NCI-H82 (cell line): Measurements from ENCODE around the gene NHP2.
"Not testable (repeated sequence)": the region's sequence is repeated elsewhere in the genome, so short reads cannot be mapped to it uniquely, and the experiment has no call there.

Experiments used
- DNase-seq: peaks from one replicate; lab custom pipeline; 2025; lab: John Stamatoyannopoulos, UW

Gene NHP2

DNA sequence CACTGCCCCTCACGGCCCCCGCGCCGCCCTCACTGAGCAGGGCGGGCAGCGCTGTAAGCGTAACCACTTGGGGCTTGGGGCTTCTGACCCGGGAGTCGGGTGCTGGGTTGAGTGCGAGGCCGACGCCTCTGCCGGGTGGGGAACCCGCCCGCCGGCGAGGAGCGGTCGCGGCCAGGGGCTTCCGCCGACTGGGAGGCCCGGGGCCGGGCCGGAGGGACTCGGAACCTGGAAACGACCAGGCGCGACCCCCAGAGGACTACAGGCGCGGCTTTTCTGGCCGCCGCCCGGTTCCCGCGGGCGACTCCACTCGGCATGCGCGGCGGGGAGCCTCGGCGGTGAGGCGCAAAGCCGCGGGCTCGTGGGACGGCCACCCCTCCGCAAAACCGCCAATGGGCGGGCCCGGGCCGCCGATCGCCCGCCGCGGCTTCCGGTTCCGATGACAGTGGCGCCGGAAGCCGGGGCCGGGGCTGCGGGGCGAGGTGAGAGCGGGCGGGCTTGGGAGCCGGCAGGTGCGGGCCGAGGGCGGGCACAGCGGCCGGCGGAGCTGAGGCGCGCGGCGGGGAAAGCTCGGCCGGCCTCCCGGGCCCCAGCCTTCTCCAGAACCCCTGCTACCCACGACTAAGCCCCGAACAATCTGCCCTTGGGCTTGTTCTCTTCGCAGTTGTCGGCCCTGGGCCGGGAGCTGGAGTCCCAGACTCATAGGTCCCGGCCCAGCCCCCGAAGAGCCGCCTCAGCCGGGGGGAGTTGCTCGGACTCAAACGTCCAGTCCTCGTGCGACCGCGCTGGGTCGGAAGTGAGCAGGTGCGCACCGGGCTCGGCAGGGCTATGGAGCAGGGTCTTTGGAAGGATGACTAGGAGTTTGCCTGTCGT is 22.9 kb downstream of the NHP2 start, which contains the start of gene RMND5B:
TSS of gene RMND5B (plus strand) at position 439 of the 870 bp plus-strand sequence. CDS start 7,106 bp downstream, outside the sequence.
- peak; percentile 90 for DNase-seq

DNA sequence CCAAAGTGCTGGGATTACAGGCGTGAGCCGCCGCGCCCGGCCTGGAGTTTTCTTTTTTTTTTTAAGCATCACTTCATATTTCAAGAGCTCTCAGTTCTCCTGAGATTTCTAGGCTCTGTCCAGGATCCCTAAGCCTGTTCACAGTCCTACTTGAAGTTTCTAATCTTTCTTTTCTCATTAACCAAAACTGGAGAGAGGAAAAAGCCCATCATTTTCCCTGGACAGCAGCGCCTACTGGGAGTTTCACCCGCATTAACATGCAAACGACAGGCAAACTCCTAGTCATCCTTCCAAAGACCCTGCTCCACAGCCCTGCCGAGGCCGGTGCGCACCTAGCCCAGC is 23.5 kb downstream of the NHP2 start:
- not testable (repeated sequence) for DNase-seq

DNA sequence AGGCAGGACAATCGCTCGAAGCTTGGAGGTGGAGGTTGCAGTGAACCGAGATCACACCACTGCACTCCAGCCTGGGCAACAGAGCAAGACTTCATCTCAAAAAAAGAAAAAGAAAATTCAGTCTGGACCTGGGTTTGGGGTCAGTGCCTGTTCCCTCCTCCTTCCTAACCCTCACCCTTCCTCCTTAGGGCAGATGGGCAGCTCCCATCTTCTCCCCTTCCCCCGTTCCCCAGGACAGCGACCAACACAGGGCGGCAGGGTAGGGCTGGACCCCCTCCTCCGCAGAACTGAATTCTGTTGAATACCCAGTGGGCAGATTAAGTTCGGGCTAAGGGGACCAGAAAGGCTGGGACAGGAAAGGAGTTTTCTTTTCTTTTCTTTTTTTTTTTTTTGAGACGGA is 24.4 kb downstream of the NHP2 start:
- no peak for DNase-seq

DNA sequence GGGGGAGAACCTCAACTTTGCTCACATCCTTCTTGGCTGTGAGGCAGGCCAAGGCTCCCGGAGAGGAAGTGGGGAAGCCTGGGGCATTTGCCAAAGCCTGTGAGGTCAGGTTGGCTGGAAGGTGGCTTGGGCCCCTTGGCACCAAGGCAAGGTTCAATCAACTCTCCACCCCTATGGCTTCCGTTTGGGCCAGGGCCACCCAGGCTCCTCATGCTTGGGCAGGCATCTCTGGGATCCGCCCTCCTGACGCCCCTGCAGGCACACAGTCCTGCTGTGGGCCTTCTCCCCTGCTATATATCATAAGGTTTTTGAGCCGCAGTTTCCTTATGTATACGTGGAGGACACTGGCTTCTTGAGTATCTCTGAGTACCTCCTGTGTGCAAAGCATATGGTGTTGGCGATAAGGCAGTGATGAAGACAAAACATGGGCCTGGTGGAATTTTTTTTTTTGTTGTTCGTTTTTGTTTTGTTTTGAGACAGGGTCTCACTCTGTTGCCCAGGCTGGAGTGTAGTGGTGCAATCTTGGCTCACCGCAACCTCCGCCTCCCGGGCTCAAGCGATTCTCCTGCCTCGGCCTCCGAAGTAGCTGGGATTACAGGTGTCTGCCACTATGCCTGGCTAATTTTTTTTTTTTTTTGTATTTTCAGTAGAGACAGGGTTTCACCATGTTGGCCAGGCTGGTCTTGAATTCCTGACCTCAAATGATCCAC is 26.2 kb downstream of the NHP2 start:
- DNase-seq, result not testable (repeated sequence)

DNA sequence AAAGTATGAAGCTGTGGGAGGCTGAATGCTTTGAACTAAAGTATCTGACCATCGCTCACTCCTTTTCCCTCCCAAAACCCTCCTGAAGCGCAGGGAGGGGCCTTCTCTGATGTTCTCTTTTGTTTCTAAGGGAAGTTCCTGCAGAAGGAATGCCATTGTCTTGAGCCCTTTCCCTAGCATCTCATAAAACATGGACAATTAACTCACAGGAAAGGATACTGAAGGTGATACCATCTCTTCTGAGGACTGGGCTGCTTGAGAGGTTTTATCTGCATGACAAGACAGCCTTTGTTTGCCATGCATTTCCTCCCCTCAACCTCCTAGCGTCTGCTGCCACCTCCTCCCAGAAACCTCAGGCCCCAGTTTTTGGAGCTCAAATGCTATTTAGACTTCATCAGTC is 27.1 kb downstream of the NHP2 start:
- DNase-seq, result no peak

DNA sequence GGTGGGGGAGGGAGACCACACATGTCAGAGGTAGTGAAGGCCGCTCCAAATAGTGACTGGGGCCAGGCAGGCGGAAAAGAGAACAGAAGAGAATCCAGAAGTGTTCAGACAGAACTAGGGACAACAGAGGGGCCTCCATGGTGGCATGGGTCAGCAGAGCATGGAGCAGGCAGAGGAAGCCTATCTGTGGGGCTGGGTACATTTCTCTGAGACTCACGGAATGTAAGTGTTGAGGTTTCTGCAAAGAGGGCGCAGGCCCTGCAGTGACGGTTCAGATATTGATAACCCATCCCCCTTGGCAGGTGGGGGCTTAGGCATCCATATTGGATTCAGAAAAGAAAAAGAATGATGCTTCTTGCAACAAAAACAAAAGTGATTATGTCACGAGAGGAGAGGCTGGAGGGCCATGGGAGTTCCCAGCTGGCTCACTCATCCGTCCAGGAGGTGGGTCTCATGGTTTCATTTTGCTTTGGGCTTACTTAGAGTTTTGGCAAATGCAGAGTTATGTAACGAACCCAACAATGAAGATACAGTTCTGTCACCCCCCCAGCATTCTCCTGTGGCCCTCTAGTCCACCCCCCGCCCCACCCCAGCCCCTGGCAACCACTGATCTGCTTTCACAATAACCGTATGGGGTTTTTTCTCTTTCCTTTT is 28.3 kb downstream of the NHP2 start:
- DNase-seq, result no peak

DNA sequence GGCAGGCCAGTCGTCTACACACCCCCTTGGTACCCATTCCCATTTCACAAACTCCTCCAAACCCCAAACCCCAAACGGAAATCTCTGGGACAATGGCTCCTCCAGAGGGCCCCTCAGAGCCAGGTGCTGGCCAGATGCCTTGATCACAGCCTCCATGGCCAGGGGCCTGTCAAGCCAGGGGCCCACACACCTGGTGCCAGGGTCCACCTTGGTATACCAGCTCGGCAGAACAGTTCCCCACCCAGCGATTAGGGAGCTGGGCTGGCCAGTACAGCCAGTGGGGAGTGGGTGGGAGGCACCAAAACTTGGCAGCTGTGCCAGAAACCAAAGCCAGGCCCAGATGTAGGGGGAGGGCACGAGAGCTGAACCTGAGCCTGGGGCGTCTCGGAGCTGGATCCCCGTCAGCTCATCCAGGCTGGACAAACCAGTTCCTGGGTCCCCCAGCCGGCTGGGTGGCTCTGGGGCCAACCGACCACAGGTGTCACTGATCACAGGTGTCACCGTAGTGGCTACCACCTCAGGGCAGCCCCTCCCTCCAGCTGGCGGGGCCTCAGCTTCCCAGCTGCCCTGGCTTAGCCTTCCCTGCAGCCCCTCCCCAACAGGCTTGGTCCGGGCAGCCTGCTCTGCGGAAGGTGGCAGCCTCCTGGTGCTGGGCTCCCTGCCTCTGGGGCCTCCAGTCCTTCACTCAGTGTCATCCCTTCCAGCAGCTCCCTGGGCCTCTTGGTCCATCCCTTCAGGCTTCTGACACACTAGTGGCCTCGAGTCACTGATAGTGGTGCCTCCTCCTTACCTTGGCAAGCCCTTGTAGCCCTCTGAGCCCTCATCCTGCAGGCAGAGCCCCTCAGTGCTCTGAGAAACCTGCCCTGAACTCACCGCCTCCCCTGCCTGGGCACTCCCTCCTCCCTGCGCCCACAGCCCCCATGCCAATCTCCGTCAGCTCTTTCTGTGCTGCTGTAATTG is 29.4 kb downstream of the NHP2 start:
- DNase-seq, result no peak

DNA sequence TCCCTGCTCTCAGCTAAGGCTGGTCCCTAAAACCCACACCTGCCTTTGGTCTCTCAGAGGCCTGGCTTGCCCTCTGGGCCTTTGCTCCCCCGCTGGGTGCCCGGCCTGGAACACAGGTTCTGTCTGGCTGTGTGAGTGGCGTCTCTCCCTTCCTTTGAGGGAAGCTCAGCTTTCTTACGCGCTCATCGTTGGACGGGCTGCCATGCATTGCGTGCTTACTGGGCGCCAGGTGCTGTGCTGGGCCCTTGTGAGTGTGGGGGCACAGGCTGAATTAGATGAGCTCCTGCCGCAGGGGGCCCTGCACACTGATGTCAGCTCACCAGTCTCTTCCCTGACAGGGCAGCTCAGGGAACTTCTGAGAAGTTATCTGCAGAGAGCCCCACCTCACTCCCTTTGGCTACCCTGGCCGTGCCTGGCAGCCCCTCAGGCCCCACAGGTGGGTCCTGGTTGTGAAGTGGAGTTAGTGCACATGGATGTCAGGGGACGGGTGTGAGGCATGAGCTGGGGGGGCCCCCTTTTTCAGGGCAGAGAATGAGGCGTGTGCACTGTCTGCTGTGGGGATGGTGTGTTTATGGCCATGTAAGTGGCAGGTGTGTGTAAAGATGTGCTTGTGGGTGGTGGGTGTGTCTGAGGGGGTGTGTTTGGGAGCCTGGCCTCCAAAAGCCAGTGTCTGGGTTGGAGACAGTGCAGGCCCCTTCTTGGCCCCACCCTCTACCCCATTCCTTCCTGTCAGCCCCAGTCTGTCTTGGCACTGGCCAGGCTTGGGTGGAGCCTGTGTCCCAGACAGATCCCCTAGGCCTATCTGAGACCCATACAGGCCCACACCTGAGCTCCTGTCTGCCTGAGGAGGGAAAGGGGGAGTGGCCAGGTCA is 30.4 kb downstream of the NHP2 start:
- no peak for DNase-seq

DNA sequence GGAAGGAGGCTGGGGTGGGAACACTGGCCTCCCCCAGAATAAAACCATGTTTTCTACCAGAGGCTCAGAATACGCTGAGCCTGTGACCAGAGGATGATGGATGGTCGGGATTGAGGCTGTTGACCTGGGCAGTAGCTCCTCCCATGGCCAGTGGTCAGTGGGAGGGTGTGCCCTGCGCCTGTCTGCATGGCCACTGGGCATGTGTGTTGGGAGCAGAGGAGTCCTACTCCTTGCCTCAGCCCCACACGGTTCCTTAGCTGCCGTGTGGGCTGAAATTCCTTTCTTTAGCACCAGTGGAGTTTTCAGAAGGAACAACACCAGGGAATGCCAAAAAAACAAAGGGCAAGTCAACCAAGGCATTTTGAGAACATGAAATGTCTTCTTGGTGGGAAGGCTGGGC is 31.3 kb downstream of the NHP2 start:
- no peak for DNase-seq

DNA sequence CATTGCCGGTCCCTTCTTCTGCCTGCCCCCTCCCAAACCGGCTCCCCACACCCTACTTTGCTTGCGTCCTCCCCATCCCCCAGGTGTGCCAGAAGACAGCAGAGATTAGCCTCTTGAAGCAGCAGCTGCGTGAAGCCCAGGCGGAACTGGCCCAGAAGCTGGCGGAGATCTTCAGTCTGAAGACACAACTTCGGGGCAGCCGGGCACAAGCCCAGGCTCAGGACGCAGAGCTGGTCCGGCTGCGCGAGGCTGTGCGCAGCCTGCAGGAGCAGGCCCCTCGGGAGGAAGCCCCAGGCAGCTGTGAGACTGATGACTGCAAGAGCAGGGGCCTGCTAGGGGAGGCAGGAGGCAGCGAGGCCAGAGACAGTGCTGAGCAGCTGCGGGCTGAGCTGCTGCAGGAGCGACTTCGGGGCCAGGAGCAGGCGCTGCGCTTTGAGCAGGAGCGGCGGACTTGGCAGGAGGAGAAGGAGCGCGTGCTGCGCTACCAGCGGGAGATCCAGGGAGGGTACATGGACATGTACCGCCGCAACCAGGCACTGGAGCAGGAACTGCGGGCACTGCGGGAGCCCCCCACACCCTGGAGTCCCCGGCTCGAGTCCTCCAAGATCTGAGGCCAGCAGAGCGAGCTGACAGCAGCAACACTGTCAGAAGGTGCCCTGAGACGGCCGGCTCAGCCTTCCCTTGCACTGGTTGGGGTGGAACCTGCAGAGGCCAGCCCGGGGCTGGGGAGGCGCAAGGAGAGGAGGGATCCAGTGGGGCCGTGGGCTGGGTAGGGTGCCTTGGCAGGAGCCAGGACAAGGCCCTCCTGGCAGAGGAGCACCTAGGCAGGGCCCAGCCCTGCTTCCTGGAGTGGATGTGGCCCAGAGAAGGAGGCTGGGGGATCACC is 32.1 kb downstream of the NHP2 start:
- DNase-seq, result peak; percentile 69

DNA sequence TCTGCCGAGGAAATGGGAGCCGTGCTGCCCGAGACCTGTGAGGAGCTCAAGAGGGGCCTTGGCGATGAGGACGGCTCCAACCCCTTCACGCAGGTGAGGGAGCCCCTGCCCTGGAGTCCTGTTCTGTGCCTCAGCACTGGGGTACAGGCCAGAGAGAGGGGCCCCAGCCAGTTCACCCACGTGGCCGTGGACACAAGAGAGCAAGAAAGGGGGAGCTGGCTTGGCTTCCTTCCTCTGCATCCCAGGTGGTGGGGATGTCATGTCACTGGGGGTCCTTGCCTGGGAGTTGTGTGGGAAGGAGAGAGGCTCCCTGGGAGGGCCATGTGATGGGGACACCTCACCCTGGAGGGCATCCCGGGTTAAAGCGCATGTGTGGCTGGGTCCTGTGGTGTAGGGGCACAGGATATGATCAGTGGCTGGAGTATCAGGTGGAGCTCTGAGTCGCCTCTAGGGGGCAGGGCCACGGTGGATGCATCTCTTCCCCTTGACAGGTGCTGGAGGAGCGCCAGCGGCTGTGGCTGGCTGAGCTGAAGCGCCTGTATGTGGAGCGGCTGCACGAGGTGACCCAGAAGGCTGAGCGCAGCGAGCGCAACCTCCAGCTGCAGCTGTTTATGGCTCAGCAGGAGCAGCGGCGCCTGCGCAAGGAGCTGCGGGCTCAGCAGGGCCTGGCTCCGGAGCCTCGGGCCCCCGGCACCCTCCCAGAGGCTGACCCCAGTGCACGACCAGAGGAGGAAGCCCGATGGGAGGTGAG is 32.9 kb downstream of the NHP2 start:
- DNase-seq, result peak; percentile 96

DNA sequence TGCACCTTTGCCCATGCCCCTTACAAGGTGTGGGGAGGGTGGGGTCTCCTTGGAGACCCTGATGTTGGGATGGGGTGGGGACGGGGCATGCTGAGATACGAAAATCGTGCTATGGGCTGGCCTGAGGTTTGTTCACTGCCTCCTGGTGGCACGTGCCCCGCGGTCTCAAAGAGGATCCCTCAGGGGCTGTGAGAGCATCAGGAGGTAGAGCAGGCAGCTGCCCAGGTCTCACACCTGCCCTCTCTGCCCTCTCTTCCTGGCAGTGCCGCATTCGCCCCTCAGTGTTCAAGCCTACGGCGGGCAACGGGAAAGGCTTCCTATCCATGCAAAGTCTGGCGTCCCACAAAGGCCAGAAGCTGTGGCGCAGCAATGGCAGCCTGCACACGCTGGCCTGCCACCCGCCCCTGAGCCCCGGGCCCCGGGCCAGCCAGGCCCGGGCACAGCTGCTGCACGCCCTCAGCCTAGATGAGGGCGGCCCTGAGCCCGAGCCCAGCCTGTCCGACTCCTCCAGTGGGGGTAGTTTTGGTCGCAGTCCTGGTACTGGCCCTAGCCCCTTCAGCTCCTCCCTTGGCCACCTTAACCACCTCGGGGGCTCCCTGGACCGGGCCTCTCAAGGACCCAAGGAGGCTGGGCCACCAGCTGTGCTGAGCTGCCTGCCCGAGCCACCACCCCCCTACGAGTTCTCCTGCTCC is 33.6 kb downstream of the NHP2 start:
- no peak for DNase-seq

DNA sequence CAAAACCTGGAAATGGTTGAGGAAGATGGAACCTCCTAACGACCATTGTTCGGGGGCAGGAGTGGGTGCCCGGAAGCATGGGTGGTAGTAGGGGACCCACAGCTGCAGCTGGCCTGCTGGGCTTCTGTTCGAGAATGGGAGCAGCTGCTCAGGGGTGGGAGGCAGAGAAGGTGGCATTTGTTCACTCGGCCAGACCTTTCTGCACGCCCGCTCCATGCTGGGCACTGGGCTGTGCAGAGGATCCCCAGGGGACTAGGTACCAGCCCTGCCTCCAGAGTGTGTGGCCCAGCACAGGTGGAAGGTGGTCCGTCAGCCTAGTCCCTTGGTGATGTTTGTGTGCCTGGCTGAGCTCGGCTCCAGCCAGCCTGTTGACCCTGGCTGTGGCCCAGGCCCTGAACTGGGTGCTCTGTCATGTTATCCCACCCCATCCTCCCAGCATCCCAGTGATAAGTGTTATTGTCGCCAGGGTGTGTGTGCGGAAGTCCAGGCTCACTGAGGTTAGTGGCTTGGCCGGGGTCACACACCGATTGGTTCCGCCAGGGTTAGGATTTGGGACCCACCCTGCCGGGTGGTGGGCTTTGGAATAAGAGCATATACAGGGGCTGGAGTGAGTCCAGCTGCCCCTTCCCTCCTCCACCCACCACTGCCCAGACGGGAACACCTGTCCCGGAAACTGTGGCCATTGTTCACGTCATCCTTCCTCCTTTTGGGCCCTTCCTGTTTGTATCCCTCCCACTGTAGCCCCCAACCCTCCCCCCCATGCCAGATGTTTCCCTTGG is 35.6 kb downstream of the NHP2 start:
- DNase-seq, result no peak

DNA sequence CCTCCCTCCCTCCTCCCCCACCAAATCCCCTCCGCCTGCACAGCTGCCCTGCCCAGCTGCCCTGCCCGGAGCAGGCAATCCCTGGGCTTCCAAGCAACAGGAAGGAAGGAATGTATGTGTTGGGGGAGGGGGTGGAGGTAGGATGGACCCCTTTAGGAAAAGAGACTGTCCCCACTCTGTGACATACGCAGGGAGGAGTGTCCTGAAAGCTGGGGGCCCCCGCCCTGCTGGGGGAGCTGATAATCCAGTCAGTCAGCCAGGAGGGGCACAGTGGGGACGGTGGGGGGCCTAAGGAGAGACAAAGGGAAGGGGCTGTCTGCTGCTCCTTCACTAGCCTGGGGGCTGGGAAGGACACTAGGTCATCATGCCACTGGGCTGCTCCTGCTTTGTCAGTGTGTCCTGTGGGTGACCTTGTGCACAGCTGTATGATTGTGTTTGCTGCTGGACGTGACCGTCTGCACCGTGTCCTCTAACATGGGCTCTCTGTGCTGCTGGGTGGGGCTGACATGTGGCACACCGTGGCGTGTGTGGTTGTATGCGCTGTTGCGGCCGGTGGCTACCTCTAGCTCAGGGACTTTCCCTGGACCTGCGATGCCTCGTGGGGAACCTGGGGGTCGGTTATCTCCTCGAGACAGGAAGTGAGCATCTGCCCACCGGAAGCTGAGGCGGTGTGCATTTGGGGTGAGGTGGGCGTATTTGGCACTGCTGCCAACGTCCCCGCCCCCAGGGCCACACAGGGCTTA is 37.4 kb downstream of the NHP2 start:
- DNase-seq, result peak; percentile 76

DNA sequence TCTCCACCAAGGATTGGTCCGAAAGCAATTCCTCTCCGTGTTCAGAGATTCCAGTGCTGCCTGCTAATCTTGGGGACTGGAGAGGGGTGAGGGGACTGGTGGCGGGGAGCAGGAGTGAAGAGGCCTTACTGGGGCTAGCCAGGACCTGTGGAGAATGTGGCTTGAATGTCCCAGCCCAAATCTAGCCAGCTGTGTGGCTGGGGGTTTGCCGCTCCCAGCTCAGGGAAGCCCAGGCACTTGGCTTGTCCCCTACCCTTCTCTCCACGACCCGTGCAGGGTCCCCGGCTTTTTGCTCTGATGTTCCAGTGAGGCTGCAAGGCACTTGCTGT is 37.9 kb downstream of the NHP2 start:
- DNase-seq, result no peak

DNA sequence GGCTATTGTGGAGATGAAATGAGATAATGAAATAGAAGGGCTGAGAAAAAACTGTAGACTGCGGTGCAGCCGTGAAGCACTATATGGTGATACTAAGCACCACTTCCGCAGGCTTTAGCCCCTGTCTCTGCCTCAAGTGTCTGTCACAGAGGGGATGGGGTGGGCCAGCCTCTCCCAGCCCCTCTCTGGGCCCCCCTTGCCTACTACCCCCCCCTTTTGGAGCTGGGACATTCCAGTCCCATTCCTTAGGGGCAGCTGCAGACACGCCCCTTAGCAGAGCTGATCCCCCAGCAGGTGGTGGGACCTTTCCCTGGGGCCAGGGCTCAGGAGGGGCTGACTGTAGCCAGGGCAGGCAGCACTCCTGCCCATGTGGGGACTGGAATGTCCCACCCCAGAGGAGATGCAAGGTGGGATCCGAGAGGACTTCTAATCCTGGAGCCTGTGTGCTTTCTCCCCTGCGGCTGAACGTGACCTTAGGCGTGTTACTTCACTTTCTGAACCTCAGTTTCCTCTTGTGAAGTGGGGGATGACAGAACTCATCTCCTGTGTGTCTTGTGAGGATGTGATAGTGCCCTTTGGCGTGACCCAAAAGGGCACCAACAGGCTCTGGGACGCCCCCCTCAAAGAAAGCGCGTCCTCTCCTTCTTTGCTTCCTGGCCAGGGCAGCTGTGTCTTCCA is 38.4 kb downstream of the NHP2 start:
- DNase-seq, result peak; percentile 46
